ENCODE measurements around the gene GNS.

DNA sequence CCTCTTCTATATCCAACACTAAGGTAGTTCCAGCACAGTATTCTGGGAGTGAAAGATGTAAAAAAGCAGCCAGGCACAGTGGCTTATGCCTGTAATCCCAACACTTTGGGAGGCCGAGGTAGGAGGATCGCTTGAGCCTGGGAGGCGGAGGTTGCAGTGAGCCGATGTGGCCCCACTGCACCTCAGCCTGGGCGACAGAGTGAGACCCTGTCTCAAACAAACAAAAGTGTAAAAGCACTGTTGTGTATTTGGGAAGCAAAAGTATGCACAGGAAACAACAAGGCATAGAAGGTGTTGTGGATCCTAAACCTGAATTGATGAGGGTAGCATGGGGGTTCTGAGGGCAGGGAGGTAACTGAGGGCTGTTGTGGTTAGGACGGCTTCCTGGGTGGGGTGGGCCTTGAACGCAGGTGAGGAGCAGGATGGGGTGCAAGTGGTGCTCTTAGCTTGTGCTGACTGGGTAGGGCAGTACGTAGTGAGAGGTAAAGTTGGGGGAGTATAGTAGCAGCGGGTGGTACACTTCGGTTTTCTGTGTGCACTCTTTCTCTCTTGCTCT, 84.8 kb downstream of the GNS start:
- no peak for TF ChIP-seq POLR2A (IDR thresholded peaks at IDR 0.05)
- TF ChIP-seq, protein P1, sequence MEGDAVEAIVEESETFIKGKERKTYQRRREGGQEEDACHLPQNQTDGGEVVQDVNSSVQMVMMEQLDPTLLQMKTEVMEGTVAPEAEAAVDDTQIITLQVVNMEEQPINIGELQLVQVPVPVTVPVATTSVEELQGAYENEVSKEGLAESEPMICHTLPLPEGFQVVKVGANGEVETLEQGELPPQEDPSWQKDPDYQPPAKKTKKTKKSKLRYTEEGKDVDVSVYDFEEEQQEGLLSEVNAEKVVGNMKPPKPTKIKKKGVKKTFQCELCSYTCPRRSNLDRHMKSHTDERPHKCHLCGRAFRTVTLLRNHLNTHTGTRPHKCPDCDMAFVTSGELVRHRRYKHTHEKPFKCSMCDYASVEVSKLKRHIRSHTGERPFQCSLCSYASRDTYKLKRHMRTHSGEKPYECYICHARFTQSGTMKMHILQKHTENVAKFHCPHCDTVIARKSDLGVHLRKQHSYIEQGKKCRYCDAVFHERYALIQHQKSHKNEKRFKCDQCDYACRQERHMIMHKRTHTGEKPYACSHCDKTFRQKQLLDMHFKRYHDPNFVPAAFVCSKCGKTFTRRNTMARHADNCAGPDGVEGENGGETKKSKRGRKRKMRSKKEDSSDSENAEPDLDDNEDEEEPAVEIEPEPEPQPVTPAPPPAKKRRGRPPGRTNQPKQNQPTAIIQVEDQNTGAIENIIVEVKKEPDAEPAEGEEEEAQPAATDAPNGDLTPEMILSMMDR (IDR thresholded peaks at IDR 0.05 in 4 of 5, conservative IDR thresholded peaks at IDR 0.05 in 1 of 5): no peak
